Colon (tissue), 2 donors: ENCODE results near the gene USP25.

Experiments
- FAIRE-seq: peaks from 2 replicates; lab custom pipeline; 2012; peaks lifted over from hg19 to GRCh38; lab: Jason Lieb, UNC
- donor health status: control.
- donor health status: control.

The USP25 gene

DNA sequence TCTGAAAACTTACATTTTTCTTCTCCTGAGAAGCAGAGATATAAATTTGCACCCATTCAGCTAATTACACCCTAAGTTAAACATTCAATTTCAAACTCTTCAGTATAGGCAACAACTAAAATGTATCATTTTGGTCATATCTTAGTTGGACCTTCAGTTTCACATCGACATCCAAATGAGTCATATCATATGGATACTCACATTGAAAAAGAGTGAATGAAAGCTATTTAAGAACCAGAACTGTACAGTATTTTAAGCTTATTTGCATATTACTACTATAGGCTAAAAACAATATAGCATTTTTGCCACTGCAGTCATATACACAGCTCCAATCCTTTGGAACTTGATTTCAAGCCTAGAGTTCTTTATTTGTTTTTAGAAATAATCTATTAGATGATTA lies 33.6 kb downstream of the USP25 start:
- FAIRE-seq = no peak

DNA sequence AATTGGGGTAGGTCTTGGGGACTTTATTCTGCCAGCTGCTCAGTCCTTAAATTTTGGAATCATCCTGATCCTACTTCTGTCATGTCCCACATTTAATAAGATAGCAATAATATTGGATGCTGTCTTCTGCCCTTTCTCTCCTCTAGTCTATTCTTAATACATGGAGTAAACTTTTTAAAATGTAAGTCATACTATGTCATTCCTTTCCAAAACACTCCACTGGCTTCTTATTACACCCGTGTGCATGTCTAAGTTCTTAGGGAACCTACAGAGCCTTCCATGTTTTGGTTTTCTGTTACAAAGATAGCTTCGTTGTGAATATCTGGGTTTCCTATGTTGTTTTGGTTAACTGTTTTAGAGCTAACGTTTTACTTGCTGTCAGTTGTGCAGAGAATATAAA lies 35.1 kb downstream of the USP25 start:
- FAIRE-seq = no peak

DNA sequence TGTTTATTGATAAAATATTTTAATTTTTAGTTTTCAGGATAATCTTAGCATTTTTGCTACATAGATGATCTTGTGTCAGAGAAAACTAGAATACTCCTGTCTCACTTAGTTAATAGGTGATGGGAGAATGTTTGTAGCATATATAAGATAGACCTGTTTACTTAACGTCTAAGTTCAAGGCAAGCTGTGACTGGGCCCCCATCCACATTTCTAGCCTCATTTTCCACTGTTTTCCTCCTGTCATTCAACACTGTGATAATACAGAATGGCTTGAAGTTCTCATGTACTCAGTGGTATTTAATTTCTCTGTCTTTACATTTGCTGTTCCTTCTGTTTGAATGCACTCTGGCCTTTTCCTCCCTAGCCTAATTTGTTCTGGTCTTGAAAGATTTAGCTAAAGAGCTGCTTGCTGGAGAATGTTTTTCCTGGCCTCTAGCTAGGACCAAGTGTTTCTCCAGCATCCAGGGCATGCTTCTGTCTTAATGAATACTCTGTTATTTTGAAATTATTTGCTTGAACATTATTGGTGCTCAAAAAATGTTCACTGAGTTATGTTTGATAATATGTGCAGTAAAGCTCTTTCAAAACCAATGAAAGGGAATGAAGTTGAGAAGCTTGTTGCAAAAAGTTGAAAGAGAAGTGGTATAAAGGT lies 37.3 kb downstream of the USP25 start:
- no peak for FAIRE-seq

DNA sequence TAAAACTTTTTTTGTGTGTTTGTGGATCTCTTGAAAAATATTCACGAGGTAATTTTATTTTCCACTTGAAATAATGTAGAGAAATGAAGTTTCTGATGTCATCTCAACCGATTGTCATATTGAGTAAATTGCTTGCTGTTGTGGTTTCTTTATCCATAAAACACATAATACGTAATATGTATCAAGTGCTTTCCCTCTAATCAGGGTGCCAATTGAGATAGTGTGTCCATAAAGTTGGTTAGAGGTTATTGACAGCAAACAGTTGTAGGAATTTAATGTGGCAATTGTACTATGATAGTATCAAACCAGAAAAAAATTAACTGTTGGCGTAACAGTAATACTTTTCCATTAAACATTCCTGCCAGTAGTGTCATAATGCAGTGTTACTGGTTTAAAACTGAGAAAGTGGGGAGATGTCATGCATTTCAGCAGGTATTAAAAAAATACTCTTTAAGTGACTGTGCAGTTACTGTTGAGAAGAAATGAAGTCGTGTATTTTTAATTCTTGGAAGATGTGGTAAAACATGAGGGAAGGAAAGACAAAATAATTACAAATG lies 38.3 kb downstream of the USP25 start:
- no peak for FAIRE-seq

DNA sequence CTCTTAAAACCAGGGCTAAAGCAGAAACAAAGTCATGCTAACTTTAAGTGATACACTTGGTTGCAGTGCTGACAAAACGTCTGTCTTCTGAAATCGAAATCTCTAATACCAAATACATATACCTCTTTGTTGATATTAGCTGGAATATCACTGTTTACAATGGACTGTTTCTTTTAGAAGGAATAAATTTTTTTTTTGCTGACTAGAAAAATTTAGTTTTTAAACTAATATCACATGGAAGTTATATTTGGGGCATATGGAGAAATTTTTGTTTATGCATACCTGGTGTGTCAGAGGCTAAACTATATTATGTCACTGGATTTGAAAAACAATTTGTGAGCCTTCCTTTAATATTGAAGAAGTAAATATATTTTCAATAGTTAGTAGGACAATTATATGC lies 39.1 kb downstream of the USP25 start:
- no peak for FAIRE-seq

DNA sequence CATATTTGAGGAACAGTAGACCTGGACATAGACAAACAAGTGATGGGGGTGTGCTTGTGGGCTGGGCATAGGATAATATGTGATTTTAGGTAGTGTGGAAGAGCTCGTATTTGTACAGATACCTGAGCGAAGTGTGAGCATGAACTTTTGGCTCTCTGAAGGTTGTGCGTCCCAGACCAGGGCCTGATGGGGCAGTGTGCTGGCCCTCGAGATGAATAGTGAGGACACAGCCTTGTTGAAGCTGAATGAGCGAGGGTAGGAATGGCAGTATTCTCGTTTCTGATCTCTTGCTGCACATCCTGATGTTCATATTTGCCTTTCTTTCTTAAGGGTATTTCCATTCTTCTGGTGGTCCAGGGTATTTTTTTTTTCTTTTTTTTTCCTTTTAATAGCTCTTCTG lies 41.5 kb downstream of the USP25 start:
- no peak for FAIRE-seq

DNA sequence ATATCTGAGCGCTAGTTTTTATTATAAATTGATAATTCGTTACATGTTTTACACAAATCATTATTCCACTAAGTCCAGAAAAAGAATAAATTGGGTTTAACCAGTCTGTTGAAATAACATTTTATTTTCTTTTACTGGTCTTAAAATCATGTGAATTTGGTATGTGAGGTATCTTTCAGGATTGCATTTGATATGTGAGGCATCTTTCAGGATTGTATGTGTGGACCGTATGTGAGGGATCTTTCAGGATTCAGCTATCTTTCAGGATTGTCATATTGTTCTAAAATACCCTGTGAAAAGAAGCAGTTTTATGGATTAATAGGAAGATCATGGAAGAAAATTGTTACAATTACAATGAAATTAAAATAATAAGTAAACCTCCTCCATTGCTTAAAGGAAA lies 42.9 kb downstream of the USP25 start:
- FAIRE-seq = no peak

DNA sequence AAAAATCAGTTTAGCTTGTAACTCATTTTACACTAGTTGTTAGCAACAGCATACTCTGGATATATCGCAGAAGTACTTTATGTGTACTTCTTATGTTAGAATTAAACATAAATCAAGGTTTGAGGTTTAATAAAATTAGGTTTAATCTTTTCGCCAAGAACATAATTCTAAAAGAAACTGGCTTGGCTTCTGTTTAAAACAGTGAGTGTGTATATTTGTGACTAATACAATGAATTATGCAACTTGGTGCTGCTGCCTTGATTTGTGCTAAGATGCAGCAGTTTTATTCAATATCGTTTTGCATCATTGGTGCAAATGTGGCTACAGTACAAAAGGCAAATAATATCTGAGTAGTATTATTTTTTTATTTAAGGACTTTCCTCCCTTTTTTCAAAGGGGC lies 44.8 kb downstream of the USP25 start:
- FAIRE-seq = no peak

DNA sequence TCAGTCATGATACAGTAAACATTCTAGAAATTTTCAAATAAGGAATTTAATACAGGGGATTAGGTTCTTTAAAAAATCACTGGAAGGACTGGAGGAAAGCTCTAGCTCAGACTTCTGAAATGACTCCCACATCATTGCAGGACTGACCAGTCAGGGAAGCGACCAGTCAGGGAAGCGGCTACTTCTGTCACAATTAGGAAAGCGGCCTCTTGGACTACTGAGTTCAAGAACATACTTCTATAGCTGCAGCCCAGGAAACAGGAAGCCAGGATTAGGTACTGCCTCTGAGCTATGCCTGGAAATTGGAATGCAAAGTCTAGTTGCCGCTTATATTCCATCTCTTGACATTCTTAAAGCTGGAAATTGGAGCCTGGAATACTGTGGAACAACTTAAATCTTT lies 45.5 kb downstream of the USP25 start:
- no peak for FAIRE-seq

DNA sequence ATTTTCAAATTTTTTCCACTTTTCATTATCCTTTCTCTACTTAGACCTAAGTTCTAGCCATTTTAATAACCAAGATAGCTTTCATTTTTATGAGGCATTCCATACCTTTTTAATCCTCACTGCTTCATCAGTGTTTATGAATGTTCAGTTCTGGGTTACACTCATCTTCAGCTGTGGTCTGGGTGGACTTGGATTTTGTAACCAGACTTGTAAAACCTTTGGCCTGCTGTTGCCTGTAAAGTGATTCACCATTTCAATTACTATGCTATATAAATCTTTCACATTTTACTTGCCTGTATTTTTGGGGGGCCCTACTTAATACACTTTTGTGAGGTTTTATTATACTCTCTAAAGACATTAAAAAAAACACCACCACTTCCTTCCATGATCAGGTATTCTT lies 46.2 kb downstream of the USP25 start:
- no peak for FAIRE-seq

DNA sequence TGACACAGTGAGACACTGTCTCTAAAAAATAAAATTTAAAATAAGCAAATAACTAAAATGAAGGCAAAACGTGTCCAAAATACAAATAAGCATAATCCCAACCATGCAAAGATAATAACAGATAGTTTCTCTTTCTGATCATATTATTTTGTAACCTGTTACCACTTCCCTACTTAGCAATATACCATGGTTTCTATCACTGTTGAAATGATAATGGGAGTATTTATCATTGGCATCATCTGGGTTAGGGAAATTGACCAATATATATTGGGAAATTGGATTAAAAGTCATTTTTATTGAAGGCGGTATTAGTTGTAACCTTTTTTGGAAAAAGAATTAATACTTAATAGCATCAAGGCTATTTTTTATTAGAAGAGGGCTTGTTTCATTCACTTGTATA lies 47.0 kb downstream of the USP25 start:
- FAIRE-seq = no peak

DNA sequence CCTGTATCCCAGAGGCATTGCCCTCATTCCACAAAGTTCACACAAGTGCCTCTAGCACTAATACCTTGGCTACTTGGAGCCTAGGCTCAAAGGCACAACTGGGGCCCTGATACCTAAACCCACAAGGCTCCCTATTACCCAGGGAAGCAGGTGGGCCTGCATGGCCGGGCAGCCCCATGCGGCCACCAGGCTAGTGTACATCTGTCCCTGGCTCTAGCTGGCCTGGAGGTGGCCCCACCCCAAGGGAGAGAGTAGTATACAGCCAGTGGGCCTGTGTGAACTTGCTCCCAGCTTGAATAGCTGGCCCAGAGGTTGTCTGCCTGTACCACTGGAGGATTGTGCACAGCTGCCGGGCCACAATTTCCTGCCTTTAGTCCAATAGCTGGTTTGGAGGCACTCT lies 52.2 kb downstream of the USP25 start:
- FAIRE-seq = no peak

DNA sequence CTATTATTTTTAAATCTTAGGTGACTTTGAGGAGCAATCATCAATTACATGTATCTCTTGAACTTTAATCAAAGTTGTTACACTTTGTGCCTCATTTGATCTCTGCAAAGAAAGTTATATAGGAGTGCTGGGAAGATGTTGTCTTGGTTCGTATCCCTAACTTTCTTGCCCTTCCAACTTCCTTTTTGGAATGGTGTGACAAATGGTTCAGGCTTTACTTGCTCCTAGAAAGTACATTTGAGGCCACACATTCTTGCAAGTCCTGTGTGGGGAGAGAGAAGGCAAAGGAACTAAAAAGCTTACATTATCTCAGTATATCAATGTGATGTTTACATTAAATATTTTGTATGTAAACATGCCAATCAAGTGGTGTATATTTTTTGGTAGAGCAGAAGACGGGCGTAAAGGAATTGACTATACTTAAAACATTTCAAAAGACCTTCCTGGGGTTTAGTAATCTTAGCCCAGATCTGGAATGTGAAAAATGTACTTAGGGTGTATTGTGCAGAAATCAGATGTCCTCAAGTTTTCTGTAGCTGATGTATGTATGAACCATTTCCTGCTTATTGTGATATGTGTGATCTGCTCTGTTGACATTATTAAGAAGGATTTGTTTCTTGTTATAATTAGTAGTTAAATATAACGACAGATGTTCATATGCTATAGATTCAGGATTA lies 59.2 kb downstream of the USP25 start:
- FAIRE-seq = no peak

DNA sequence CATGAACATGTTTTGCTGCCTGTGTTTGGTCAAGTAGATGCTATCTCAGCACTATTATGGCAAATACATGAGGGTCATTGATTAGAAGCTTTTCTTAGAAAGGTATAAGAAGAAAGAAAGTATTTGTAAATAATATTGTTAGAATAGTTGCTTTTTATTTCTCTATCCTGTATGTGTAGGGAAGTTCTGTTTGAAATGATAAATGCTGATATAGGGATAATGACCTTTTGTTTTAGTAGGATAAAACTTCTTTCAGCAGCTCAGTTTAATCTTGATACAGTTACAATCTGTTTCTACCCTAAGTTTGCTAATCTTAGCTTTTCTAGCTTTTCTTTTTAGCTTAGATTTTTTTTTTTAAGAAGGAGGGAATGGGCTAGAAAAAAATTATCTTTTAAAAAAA lies 63.3 kb downstream of the USP25 start:
- no peak for FAIRE-seq

DNA sequence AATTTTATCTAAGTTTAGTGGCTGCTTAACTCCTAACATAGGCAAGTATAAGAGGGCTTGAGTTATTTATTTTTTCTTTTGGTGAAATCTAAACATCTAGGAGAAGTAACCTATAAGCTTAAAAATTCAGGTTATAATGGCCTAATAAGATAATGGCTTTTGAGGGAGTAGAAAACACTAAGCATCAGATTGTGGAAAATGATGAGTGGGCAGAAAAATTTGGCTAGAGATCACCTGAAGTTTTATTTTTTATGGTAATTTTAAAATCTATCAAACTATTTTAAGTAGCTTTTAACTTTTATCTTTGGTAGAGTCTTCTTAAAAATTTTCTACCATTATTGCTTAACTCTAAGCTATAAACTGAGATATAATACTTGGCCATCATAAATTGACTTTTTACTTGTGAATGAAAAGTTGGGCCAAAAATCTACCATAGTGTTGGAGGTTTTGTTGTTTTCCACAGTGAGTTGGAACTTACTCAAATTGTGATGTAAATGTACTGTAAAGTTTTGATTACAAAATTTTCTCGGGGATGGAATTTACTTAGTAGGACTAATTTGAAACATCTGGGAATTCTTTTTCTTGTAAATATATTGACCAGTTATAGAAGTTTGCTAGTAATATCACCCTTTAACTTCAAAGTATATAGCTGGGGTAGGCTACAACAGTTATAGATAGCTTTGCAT lies 63.9 kb downstream of the USP25 start:
- no peak for FAIRE-seq

DNA sequence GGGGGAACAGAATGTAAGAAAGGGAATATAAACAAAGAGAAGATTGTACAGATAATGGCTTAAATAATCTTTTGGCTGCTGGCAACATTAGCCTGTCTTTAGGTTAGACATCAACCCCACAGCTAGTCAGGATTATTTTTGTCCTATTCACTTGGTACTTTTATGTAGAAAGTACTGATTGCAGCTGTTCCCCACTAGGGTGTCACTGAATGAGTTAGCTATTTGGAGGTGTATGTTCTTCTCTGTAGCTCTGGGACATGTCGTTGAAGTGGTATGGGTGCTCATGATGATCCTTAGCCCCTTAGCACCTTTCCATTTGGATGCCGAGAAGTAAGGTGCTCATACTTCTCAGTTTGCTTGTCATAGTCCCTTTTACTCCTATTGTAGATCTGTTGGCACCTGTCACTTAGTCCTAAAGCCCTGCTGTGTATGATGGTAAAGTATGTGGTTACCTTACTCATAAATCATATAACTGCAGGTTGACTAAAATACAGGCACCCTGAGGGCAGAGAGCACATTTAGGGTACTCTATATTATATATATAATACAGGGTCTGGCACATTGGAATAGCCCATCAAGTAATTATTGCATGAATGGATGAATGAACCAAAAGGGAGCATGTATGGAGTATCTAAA lies 64.6 kb downstream of the USP25 start:
- no peak for FAIRE-seq

DNA sequence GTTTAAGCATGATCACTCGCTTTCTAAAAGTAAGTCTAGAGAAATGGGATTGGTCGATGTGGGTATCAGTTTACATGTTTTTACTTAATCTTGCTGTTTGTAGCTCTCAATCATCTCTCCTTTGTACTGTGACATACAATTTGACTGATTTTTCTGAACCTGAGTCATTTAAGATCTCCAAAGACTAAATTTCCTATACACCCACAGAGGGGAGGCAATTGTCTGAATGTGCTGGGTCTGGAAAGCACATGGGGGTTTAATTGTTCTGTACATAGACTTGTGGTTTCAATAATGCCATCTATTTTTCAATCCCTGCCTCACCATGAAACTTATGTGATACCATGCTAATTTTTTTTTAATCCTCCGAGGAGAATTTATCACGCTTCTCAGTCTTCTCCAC lies 65.8 kb downstream of the USP25 start:
- no peak for FAIRE-seq

DNA sequence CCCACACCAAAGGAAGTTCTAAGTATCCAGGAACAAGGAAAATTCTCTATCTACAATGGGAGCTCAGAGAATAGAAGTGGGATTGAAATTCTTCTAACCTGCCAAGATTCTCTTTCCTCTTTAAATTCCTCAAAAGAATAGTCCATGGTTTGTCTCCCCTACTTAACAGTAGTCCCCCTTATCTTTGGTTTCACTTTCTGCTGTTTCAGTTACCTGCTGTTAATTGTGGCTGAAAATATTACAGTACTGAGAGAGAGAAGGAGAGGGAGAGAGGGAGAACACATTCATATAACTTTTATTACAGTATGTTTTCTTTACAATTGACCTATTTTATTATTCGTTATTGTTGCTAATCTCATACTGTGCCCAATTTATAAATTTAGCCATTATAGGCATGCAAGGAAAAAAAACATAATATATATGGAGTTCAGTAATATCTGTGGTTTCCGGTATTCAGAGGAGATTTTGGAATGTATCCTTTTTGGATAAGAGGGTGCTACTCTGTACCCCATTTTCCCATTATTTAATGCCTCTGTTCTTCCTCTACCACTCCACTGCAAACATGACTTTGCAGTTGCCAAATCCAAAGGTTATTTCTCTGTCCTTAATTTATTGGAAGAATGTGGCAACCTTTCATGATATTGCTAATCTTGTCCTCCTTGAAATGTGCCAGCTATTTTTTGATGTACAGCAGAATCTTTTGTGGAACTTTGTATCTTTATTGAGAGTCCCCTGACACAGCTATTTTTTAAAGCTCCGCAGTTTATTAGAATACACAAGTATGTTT lies 68.0 kb downstream of the USP25 start:
- FAIRE-seq = no peak

DNA sequence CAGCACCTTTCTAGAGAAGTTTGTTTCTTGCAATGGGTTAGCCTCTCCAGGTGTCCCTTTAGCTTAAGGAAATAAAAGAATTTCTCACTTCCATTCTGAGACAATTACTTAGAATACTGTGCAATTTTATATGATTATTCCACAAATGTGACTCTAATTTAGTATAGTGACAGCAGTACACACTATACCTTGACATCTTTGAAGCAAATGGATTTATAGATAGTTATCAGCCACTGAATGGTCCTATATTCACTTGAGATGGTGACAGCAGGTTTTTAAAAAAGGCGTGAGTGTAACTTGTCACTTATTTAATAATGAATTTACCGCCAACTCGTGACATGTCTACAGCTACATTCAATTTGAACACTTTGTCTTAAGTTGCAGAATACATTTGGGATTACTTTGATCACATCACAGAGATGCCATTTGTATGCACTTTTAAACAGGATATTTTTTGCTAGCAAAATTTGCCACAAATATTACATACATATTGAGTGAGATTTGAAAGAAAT lies 71.6 kb downstream of the USP25 start:
- no peak for FAIRE-seq

DNA sequence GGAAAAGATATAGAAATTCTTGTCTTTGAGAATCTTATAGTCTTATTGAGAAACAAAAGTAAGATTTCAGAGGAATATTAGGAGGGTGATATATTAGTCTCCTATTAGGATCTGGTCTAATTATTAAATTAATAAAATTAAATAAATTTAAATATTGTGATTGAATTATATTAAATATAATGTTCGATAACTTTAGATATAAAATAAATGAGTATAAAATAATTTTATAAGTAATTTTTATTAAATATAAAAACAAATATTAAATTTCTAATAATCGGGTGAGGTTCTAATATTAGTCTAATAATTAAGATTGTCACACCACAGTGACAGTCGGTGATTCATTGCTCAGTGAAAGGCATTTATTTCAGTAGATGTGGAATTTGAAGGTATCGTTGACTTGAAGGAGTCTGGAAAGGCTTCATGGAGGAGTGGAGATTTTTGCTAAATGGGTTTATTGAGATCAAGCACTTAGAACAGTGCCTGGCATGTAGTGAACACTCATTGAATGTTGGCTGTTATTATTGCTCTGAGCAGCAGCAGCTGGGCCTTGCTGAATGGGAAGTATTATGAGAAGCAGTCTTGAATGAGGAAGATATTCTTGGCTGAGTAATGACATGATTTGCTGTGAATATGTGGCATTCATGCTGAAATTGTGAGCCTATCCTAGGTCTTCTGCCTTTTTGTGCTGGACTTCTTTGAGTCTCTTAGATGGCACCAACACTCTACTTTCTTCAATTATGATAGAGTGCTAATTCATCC lies 74.6 kb downstream of the USP25 start:
- FAIRE-seq = peak; percentile 51

DNA sequence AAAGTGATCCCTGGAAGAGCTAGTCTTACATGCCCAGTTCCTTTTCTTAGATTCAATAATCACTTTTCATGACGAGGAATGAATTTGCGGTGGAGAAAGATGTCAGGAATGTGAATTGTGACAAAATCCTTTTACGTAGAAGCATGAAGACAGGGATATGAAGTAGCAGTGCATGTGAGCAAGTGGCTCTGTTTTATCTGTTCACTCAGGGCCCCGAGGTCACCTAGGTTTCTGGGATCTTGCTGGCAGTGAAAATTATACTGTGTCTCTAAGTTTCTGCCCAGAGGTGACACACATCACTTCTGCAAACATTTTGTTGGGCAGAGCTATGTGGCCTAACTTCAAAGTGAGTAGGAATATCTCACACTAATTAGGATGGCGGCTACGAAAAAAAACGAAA lies 79.3 kb downstream of the USP25 start:
- no peak for FAIRE-seq
